Kidney (tissue), 14 donors: ENCODE data around the gene CCDC85C. TPM values are rescaled to one million over a fixed set of nuclear protein-coding genes. Genes with fewer than 3 reads are reported as not detected.
A peak's percentile ranks its signal among the peaks of the same experiment; 100 is the strongest.

Source experiments
- DNase-seq, 5 donors: peaks; one replicate each; pipeline ENCODE4 v3.0.0-alpha.2; 2013 to 2020
- FAIRE-seq: peaks from 2 replicates; lab custom pipeline; 2012; peaks lifted over from hg19 to GRCh38; lab: Jason Lieb, UNC
- H3K27ac ChIP-seq, 2 donors: one replicate each; pipeline ENCODE4 v1.7.0; 2013; ENCODE audit warnings: low read depth in 2 of 2, low read length in 2 of 2, inconsistent platforms in 1 of 2
- H3K27me3 ChIP-seq: one replicate; pipeline ENCODE4 v1.7.1; 2013; ENCODE audit warnings: low read length, inconsistent platforms; ENCODE audit not compliant: control insufficient read depth, insufficient read depth
- H3K36me3 ChIP-seq, 3 donors: one replicate each; pipeline versions ENCODE4 v1.7.0 to v1.7.1; 2013; ENCODE audit warnings: low read length in 3 of 3, control low read depth in 1 of 3, inconsistent platforms in 1 of 3; ENCODE audit not compliant: insufficient read depth in 3 of 3, control insufficient read depth in 2 of 3
- H3K4me1 ChIP-seq, 3 donors: one replicate each; pipeline versions ENCODE4 v1.7.0 to v1.7.1; 2013; ENCODE audit warnings: low read length in 3 of 3, inconsistent platforms in 1 of 3, low read depth in 1 of 3; ENCODE audit not compliant: control insufficient read depth in 2 of 3, insufficient read depth in 2 of 3
- H3K4me3 ChIP-seq, 3 donors: one replicate each; pipeline versions ENCODE4 v1.7.0 to v1.8.1; 2013; ENCODE audit warnings: low read length in 3 of 3, control low read depth in 1 of 3, inconsistent platforms in 1 of 3
- H3K9ac ChIP-seq, 3 donors: one replicate each; pipeline versions ENCODE4 v1.7.0 to v1.7.1; 2013; ENCODE audit warnings: low read length in 3 of 3, control low read depth in 1 of 3, inconsistent platforms in 1 of 3
- H3K9me3 ChIP-seq, 3 donors: one replicate each; pipeline versions ENCODE4 v1.7.0 to v1.7.1; 2013; ENCODE audit warnings: low read length in 3 of 3, control low read depth in 1 of 3, inconsistent platforms in 1 of 3; ENCODE audit not compliant: control insufficient read depth in 2 of 3, insufficient read depth in 1 of 3
- intact Hi-C: fragments of 100-400 bp; cut with DNase I; formaldehyde crosslinking; loops from one replicate; pipeline ENCODE4 v1.11.1; 2022
- polyA plus RNA-seq: library from polyadenylated mRNA; stranded (reverse); fragments of 350-450 nt; fragmentation: Illumina TruSeq; extraction: RNeasy Lipid Tissue Mini Kit (QIAGEN cat#74804); gene quantifications from one replicate; pipeline ENCODE4 v1.2.3, GENCODE V29; 2014; ENCODE audit warnings: low read depth, low replicate concordance; ENCODE audit not compliant: insufficient read depth
- total RNA-seq: library from RNA; stranded (reverse); fragmentation: NEBNext Ultra II Directional; extraction: Animal tissue kit (Norgen Biotek cat#: 25700); gene quantifications from one replicate; pipeline ENCODE4 v1.2.1, GENCODE V29; 2021
- TF ChIP-seq, protein P1 (sequence below): IDR thresholded peaks from 3 replicates; pipeline ENCODE4 v1.5.1; 2012; ENCODE audit warnings: mild to moderate bottlenecking, moderate library complexity, borderline replicate concordance; ENCODE audit not compliant: insufficient read depth; ENCODE audit errors: extremely low read depth
- donor health status: control.
- donor health status: control.
- donor health status: control.
- donor health status: control.
- donor health status: control.
- donor health status: DM: yes; HTN: yes; CAD: no.
- donor health status: Normal renal cell carcinoma (clear cell type).

CCDC85C gene
- total and polyA plus RNA-seq, 2 donors from 2014 or later: 14.7 to 21.4 TPM

DNA sequence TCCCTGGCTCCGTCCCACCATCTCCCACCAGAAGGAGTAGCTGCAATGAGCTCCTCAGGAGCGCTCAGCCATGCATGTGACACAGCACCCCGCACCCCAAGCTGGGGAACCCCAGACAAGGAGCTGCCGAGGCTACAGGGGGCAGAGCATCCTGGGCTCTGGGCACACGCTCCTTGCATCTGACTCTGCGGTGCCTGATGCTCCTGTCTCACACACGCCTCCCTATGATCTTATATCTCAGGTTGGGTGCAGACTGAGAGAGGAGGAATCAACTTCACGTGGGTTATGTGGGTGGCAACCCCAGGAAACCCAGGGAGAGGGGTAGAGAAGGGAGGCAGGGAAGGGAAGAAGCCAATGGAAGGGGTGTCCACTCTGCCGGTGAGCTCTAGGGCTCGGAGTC, 62.8 kb downstream of the CCDC85C start:
- Histone ChIP-seq H3K27ac (no peak overlapping the region), H3K4me3 (no peak overlapping the region), H3K9me3 (no peaks in the 10 kb centered on the region), H3K27me3 (no peaks in the 10 kb centered on the region), H3K36me3 (no peaks in the 10 kb centered on the region), H3K9ac (no peak overlapping the region), H3K4me1 (peaks cover 0 to 10% (median 8%) of the 10 kb centered on the region in 3 donors)
- TF ChIP-seq, protein P1, sequence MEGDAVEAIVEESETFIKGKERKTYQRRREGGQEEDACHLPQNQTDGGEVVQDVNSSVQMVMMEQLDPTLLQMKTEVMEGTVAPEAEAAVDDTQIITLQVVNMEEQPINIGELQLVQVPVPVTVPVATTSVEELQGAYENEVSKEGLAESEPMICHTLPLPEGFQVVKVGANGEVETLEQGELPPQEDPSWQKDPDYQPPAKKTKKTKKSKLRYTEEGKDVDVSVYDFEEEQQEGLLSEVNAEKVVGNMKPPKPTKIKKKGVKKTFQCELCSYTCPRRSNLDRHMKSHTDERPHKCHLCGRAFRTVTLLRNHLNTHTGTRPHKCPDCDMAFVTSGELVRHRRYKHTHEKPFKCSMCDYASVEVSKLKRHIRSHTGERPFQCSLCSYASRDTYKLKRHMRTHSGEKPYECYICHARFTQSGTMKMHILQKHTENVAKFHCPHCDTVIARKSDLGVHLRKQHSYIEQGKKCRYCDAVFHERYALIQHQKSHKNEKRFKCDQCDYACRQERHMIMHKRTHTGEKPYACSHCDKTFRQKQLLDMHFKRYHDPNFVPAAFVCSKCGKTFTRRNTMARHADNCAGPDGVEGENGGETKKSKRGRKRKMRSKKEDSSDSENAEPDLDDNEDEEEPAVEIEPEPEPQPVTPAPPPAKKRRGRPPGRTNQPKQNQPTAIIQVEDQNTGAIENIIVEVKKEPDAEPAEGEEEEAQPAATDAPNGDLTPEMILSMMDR: no peak
- FAIRE-seq (no peak), DNase-seq (no peak)
- intact Hi-C loops: no loop called here

DNA sequence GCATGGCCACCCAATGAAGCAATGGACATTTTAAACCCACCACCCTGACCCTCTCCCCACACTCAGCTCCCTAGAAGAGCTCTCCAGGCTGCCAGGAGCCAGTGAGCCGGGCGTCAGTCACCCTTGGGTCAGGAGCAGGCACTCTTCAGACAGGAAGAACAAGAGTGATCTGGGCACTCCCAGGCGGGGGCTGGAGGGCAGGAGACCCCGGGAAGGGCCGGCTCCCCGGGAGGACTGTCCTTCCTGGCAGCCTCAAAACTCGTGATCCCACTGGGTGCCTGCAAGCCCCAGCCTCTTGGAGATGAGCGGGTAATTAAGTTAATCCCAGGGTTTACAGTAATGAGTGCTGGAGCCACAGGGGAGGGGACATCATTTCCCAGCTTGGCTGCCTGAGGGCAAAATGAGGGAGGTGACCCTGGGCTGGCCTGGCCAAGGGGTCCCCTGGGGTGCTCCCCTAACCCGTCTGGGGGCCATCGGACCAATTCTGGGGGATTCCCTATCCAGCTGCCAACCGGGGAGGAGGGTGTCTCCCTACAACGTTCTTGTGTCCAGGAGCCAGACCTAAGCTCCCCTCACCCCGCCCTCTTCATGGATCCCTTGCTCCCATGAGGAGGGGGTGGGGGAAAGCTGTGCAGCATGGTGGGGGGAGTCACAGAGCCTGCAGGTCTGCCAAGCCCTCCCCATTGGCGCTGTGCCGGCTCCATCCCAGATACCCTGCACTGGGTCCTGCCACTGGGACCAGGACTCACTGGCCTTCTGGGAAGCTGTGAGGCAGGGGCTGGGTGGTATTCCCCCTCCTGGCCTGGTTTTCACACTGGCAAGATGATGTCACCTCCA, 63.6 kb downstream of the CCDC85C start:
- H3K4me3 ChIP-seq: no peak overlapping the region
- TF ChIP-seq, protein P1: no peak
- intact Hi-C loops: no loop called here
- no peaks in the 10 kb centered on the region for H3K36me3 ChIP-seq
- H3K27me3 ChIP-seq: no peaks in the 10 kb centered on the region
- FAIRE-seq (no peak), DNase-seq (peak in 1 of 5 donors; percentile 70)
- H3K9me3 ChIP-seq: no peaks in the 10 kb centered on the region
- no peak overlapping the region for H3K9ac ChIP-seq
- H3K27ac ChIP-seq: no peak overlapping the region
- peaks cover 0 to 12% (median 8%) of the 10 kb centered on the region in 3 donors for H3K4me1 ChIP-seq

DNA sequence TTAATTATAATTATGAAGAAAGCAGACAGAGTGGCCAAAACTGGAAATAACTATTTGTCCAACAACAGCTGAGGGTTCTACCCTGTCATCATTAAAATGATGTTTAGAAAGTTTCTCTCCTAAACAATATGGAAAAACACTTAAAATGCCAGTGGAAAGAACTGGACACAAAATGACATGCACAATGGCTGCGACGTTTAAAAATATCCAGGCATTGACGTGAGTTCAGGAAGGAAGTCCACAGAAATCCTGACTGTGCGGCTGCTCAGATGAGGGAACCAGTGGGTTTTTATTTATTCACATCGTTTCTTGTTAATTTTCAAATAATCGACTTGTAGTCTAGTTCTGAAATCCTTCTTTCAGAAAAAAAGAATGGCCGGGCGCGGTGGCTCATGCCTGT, 64.5 kb downstream of the CCDC85C start:
- no peaks in the 10 kb centered on the region for H3K36me3 ChIP-seq
- H3K4me1 ChIP-seq: peaks cover 0 to 11% (median 8%) of the 10 kb centered on the region in 3 donors
- no peak overlapping the region for H3K27ac ChIP-seq
- DNase-seq (peak in 1 of 5 donors; percentile 58), FAIRE-seq (no peak)
- no peaks in the 10 kb centered on the region for H3K9me3 ChIP-seq
- no peak overlapping the region for H3K9ac ChIP-seq
- intact Hi-C loops: no loop called here
- H3K27me3 ChIP-seq: no peaks in the 10 kb centered on the region
- TF ChIP-seq, protein P1: no peak
- H3K4me3 ChIP-seq: no peak overlapping the region
